HG03460 (cell line): Measurements from ENCODE around the gene LENG8.
"Not testable (repeated sequence)": the region's sequence is repeated elsewhere in the genome, so short reads cannot be mapped to it uniquely, and the experiment has no call there.

Experiments
- ATAC-seq: cut with Tn5 transposase; IDR thresholded peaks from one replicate; pipeline ENCODE4 v1.9.1; 2021; ENCODE audit not compliant: unreplicated experiment

LENG8 gene

GRCh38 chr19:54478677-54479266, 29.8 kb downstream of the LENG8 start:
- no peak for ATAC-seq

GRCh38 chr19:54480051-54480450, 31.1 kb downstream of the LENG8 start:
- ATAC-seq, result no peak

GRCh38 chr19:54481326-54481930, 32.4 kb downstream of the LENG8 start:
- no peak for ATAC-seq

- no peak for ATAC-seq
Measured at GRCh38 chr19:54482889-54483288, 33.9 kb downstream of the LENG8 start.

GRCh38 chr19:54484451-54484850, 35.5 kb downstream of the LENG8 start:
- no peak for ATAC-seq

- no peak for ATAC-seq
Measured at GRCh38 chr19:54485851-54486250, 36.9 kb downstream of the LENG8 start.

GRCh38 chr19:54489341-54489740, 40.3 kb downstream of the LENG8 start:
- no peak for ATAC-seq

- ATAC-seq, result no peak
Measured at GRCh38 chr19:54489766-54490165, 40.8 kb downstream of the LENG8 start.

- ATAC-seq, result no peak
Measured at GRCh38 chr19:54492568-54492967, 43.6 kb downstream of the LENG8 start.

- not testable (repeated sequence) for ATAC-seq
Measured at GRCh38 chr19:54493056-54493455, 44.1 kb downstream of the LENG8 start.

- no peak for ATAC-seq
Measured at GRCh38 chr19:54493967-54494585, 45.1 kb downstream of the LENG8 start.

GRCh38 chr19:54495284-54495683, 46.3 kb downstream of the LENG8 start:
- not testable (repeated sequence) for ATAC-seq

- not testable (repeated sequence) for ATAC-seq
Measured at GRCh38 chr19:54497747-54498450, 48.9 kb downstream of the LENG8 start.

GRCh38 chr19:54498451-54498772, 49.4 kb downstream of the LENG8 start:
- not testable (repeated sequence) for ATAC-seq

- ATAC-seq, result no peak
Measured at GRCh38 chr19:54502518-54503048, 53.6 kb downstream of the LENG8 start, which contains the start of gene LAIR2. TSS of gene LAIR2 (plus strand) at chr19:54502831. CDS start at chr19:54502919, 88 bp downstream.

GRCh38 chr19:54505542-54505941, 56.5 kb downstream of the LENG8 start:
- not testable (repeated sequence) for ATAC-seq

GRCh38 chr19:54506079-54506478, 57.1 kb downstream of the LENG8 start:
- no peak for ATAC-seq

- not testable (repeated sequence) for ATAC-seq
Measured at GRCh38 chr19:54507038-54507717, 58.2 kb downstream of the LENG8 start.

GRCh38 chr19:54507824-54508223, 58.8 kb downstream of the LENG8 start:
- ATAC-seq, result no peak

GRCh38 chr19:54508487-54508886, 59.5 kb downstream of the LENG8 start:
- not testable (repeated sequence) for ATAC-seq
